Measurements from ENCODE around the gene ICA1.

DNA sequence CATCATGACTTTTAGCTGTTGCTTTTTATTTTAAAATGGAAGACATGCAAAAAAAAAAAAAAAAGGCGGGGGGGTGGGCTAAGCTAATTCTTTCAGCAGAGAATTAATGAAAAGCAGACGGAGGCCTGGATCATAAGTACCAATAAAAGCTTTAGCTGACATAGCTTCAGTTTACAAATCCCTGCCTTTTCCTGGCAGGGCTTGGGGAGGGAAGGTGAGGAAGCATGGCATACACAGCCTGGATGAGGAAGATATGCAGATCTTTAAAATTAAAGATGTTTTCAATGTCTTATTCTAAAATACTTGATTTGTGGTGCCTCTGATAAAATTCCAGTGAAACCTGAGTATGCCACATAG lies 57.0 kb downstream of the ICA1 start:
- TF ChIP-seq, protein P1, sequence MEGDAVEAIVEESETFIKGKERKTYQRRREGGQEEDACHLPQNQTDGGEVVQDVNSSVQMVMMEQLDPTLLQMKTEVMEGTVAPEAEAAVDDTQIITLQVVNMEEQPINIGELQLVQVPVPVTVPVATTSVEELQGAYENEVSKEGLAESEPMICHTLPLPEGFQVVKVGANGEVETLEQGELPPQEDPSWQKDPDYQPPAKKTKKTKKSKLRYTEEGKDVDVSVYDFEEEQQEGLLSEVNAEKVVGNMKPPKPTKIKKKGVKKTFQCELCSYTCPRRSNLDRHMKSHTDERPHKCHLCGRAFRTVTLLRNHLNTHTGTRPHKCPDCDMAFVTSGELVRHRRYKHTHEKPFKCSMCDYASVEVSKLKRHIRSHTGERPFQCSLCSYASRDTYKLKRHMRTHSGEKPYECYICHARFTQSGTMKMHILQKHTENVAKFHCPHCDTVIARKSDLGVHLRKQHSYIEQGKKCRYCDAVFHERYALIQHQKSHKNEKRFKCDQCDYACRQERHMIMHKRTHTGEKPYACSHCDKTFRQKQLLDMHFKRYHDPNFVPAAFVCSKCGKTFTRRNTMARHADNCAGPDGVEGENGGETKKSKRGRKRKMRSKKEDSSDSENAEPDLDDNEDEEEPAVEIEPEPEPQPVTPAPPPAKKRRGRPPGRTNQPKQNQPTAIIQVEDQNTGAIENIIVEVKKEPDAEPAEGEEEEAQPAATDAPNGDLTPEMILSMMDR (conservative IDR thresholded peaks at IDR 0.05; ENCODE audit: low read depth, low read length) = no peak
- no peak for TF ChIP-seq EZH2 (IDR thresholded peaks at IDR 0.05; ENCODE audit: low read length, unreplicated experiment)
- TF ChIP-seq EZH2phosphoT487 (IDR thresholded peaks at IDR 0.05; ENCODE audit: borderline replicate concordance, low read length) = no peak

Data from PC-3 (cell line).